Islet of Langerhans (tissue), 1 donor: ENCODE data around the gene SPAG16.

Experiments used
- FAIRE-seq: peaks from one replicate; lab custom pipeline; 2011; peaks lifted over from hg19 to GRCh38; lab: Jason Lieb, UNC

Gene SPAG16

DNA sequence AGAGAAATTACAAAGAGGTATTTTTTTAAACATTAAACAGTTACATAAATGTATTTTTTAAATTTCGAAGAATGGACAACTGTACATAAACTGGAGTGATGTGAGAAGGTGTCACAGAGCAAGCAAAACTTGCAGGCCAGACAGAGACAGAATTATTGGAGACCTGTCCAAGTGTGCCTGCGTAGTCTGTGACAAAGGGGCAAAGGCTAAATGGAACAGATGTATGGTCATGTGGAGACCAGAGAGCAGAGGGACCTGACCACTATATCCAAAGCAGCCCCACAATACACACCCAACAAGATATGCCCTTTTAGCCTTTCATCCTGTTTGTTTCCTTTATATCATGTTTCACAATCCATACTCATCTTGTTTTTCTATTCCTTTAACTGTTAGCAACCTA is 901.3 kb downstream of the SPAG16 start:
- no peak for FAIRE-seq

DNA sequence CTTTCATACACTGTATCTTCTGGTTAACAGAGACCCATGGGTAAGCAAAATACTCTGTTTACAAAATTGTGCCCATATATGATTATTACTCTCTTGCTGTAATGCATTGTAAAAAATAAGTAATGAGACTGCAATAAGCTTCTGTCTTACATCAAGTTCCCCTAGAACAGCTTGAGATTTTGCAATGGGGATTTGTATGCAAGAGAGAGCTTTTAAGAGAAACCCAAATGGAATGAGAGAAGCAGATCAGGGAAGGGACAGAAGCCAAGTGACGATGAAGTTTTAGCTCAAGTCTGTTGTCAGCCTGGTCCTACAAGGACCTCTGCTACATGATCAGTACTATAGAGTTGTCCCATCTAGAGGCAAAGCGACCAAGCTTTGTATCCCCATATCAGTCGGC is 908.4 kb downstream of the SPAG16 start:
- FAIRE-seq, result no peak

DNA sequence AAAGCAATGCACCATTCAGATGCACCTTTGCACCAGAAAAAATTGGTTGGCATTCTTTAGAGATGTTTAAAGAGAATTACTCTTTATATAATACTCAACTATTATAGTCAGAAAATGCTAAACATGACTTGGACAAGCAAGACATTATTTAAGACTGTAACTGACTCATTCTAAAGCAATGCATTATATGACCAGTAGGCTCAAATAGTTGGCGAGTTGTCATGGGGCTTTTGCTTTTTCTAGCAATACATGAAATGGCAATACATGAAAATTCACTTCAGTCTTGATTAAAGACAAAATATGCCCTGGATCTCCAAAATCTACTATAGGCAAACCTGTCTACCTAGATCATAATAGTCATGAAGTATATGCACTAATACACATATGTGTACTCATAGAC is 909.7 kb downstream of the SPAG16 start:
- no peak for FAIRE-seq

DNA sequence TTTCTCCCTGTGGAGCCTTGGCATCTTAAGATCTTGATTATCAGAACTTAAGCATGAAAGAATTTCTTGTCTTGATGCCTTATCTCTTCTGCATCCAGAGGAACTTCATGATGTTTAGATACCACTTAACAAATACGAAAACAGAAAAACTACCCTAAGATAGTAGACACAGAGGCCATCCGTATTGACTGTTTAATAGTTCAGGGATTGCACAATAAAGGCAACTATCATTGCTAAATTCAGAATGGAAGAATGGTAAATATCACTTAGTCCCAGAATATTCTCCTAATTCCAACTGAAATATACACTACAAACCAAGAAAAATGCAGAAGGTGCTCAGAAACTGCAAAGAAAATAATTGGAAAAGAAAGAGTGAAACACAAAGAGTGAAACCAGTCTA is 912.0 kb downstream of the SPAG16 start:
- FAIRE-seq, result no peak

DNA sequence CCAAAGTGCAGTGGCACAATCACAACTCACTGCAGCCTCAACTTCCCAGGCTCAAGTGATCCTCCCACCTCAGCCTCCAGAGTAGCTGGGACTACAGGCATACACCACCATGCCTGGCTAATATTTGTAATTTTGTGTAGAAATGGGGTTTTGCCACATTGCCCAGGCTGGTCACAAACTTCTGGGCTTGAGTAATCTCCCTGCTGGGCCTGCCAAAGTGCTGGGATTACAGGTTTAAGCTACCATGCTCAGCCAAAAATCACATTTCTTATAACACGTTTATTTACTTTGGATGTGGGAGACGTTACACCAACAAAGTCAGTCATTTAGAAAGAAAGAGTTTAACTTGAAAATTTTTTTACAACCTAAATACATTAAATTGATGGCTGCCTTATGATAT is 917.6 kb downstream of the SPAG16 start:
- no peak for FAIRE-seq

DNA sequence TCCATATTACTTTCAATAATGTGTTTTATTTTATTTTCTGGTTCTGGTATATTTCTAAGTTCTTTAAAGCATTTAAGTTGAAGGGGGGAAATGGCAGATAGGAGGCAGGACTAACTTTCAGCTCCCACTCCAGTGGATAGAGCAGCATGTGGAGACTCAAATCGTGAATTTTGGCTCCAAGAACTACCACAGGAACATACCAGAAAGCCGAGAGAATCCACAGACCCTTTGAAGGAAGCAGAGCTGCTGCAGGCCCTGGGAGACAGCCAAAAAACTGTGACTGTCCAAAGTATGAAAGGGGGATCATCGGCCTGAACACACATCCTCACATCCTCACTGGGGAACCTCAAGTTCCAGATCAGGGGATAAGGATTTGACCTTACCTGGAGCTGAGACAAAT is 919.0 kb downstream of the SPAG16 start:
- FAIRE-seq, result no peak

DNA sequence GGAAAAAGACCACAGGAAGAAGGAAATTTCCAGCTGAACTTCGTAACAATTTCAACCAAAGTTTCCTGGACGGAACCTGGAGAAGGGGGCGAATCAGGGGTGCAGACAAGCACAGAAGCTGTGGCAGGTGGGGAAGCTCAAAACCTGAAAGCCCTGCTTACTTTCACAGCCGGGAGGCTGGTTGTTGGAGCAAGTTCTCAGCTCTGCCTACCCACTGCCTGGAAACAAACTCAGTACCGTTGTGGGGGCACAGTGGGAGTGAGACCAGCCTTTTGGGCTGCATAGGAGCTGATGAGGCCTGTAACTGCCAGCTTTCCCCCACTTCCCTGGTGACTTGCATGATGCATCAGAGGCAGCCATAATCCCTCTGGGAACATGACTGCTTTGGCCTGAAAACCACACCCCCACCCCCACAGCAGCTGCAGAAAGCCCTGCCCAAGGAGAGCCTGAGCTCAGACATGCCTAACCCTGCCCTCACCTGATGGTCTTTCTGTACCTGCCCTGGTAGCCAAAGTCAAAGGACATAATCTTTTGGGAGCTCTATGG is 919.6 kb downstream of the SPAG16 start:
- no peak for FAIRE-seq

DNA sequence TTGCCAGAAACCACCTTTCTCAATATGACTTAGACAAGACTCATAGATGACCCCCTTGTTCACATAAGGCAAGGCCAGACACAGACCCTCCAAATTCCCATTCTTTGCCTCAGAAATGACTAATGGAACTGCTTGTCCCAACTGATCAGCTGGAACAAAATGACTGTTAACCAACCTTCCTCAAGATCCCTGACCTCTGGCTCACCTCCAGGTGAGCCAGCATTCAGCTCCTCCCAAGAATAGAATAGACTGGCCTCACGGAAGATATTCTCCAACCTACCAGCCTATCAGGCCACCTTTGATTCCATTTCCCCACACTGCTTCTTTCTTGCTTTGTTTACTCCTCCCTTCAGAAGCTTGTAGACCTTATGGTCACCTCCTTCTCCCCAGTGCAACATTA is 930.8 kb downstream of the SPAG16 start:
- FAIRE-seq, result no peak

DNA sequence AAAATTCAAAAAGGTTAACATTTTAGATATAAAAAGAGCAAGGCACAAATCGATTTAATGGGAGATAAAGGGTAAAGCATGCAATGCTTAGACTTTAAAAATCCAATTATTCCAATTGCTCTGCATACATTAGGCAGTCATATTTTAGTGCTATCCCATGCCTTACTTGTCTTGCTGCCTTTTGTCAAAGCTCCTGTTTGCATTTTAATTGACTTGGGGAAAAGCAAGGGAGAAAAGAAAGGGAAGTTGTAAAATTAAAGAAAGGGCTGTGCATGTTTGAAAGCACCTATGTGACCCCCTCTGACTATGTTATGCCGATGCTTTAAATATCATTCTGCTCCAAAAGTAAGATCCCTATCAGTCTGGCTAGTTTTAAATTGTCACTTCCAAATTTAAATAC is 932.9 kb downstream of the SPAG16 start:
- FAIRE-seq, result no peak

DNA sequence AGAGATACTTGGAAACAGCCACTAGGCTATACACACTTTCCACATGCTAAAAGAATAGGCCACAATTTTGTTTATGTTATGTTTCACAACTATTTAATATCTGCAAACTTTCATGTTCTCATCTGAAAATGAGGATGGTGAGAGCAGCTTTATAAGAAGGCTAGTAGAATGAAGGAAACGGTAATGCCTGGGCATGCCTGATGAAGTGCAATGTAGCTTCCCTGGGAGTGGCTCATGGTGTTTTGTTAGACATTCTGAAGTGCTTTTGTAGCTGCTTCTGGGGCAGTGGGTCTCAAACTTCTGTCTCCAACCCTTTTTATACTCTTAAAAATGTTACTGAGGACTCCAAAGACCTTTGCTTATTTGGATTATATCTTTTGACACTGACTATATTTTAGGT is 933.3 kb downstream of the SPAG16 start:
- FAIRE-seq, result no peak

DNA sequence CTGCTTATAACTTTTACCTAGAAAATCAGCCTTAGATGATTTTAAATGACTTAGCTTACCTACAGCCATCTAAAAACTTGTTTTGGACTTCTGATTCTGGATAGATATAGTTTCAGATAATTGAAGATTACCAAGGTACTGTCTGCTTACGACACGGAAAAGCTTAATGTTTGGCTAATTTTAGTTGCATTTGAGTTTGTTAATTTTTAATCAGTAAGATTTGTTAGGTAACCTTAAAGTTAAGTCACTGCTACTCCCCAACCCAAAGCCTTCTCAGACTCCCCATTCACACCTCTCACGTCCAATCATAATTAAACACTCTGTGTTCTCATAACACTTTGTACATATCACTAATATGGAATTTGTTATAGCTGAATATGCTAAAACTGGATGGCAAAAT is 936.0 kb downstream of the SPAG16 start:
- FAIRE-seq, result no peak

DNA sequence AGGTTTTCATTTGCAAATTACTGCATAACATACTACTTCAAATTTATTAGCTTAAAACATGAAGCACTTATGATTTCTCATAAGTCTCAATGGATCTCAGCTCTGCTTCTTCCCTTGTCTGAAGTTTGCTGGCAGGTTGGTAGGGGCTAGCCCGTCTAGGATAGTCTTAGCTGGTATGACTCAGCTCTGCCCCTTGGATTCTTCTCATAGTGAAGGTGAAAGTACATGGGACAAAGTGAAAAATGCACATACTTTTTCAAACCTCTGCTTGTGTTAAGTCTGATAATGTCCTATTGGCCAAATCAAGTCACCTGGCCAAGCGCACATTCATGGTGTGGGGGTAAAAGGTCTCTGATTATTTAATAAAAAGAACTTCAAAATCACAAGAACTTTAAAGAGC is 941.8 kb downstream of the SPAG16 start:
- no peak for FAIRE-seq

DNA sequence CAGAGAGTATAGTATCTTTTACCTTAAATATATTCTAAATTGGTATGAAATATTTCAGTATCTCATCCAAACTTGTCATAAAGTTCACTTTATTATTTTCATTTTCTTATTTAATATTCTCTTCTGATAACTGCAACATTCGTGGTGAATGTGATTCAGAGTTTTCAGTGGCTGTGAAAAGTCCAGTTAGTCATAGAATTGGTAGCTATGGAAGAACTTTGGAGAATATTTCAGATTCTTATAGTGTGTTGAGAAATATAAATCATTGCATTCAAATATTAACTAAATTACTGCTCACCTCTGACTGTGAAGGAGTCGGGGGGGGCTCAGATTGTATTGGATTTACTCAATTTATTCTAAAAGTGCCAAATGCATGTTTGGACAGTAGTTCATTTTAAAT is 948.0 kb downstream of the SPAG16 start:
- FAIRE-seq, result no peak

DNA sequence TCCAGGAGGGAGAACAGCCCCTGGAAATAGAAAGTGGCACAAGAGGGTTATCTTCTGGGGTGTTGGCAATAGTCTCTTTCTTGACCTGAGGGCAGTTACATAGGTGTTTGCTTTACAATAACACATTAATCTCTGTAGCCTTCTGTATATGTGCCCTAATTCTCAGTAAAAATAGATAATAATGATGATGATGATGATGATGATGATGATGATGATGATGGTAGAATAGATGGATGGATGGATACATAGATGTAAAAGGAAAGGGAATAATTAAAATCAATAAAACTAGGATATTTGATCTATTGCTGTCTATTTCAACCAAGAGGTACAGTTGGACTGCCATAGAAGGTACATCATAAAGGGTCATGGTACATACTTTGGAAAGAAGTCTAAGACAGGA is 948.9 kb downstream of the SPAG16 start:
- FAIRE-seq, result no peak

DNA sequence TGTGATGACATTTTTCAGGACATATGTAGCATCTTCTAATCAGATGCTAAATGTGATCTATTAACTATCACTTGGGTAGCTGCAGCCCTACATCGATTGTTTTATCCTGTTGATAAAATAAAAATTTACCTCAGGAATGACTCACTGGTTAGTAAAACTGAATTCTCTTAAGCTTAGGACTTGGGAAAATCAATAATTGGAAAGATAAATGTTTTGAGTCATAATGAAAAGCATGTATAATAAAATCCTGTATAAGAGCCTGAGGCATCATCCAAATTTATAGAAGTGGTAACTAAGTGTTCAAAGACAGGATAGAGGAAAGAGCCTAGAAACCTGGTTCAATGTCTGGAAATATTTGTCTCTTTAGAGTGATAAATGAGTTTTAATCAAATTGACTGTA is 958.5 kb downstream of the SPAG16 start:
- no peak for FAIRE-seq

DNA sequence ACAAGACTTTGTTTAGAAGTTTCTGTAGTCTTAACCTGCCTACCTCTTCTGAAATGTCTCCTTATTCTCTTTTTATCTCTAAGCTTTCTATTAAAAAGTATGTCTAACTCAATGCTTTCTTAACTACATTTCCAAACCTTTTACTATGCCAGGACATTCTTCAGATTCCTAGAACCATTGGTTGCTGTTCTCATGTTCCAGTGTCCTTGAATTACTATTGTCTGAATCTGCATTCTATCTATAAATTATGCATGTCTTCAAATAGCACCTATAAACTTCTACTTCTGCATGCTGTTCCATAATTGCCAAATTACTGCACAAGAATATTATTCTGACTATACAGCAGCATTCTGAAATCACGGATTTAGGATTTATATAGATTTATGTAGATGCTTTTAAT is 960.6 kb downstream of the SPAG16 start:
- no peak for FAIRE-seq

DNA sequence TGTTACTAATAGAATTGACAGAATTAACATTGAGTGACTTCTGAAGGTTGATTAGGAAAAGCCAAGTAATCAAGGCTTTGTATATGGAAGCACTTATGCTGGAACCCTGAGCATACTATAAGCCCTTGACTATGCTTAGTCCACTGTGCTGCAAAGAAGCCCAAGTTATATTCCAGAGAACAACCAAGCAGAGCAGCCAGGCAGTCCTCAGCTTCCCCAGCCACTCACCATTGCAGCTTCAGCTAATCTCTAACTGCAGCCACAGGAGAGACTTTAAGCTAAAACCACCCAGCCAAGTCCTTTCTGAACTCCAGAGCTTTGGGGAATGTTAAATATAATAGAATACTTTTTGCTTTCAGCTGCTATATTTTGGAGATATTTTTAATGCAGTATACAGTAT is 962.2 kb downstream of the SPAG16 start:
- FAIRE-seq, result no peak

DNA sequence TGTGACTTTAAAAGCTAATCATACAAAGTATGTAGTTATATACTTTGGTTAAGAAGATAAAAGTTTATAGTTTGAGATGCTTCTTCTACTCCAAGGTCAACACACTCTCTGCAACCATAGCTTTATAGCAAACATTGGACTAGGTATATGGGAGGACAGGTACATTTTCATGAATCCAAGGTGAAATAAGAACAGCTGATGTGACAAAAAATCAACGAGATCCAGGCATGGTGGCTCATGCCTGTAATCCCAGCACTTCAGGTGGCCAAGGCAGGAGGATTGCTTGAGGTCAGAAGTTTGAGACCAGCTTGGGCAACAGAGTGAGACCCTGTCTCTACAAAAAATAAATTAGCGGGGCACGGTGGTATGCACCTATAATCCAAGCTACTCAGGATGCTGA is 963.3 kb downstream of the SPAG16 start:
- no peak for FAIRE-seq

DNA sequence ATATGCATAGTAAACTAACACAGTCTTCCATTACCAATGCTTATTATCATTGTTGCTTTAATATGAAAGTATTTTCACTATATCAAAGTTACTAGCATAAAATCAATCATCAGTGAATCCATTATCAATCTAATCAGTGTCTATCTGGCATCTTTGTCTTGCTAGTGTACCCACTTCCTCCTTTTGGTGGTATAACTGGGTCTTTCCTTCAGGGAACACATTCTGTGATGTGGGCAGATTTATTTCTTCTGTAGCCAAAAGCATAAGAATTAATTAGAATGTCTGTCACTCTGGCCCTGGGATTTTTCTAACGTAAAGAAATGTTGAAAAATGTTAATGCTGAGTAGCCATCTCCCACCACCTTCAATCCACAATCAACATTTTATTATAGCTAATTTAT is 970.8 kb downstream of the SPAG16 start:
- FAIRE-seq, result no peak

DNA sequence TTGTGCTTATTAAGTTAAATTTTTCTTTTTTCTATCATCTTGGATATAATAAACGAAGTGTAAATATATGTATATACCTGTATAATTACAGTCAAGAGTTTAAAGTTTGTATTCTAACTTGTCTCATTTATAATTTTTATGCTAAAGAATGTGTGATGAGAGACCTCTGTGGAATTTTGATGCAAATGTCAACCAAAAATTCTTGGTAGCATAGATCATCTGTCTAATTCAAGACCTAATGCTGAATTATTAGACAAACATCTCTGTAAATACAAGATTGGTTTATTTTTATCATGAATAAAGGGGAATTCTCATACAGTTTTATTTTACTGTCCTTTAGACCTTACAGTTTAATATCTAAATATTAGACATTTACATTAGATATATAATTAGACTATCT is 977.4 kb downstream of the SPAG16 start:
- FAIRE-seq, result no peak

DNA sequence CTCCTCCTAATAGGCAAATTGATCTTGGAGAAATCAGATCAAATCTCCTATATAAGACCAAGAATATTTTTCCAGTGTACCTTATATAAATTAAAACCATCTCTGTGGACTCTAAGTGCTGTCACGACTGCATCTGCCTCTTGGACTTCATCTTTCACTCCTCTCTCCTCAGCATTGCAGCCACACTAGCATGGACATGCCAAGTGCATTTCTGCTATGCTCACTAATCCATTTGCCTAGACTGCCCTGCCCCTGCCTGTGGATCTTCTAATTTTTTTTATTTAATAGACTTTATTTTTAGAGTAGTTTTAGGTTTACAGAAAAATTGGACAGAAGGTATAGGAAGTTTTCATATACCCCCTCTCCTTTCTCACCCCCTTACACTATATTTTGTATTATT is 979.9 kb downstream of the SPAG16 start:
- FAIRE-seq, result no peak

DNA sequence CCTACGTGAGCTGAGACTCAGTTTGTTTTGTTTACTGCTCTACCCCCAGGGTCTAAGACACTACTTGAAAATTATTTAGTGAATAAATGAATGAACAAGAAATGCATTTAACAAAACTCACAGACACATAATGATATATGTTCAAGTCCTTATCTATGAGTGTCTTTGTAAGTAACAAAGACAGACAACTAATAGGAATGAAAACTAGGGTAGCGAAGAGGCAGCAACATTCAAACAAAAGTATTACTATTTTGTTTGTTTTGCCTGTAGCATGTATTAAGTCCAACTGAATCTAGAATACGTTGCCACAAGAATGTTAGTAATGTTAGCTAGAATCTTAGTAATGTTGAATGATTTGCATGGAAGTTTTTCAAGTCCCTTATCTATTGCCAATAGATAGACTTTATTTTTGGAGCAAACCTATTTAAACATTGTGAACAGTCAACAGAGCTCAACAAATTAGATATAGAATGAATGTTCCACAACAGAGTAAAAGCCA is 981.8 kb downstream of the SPAG16 start:
- FAIRE-seq, result no peak

DNA sequence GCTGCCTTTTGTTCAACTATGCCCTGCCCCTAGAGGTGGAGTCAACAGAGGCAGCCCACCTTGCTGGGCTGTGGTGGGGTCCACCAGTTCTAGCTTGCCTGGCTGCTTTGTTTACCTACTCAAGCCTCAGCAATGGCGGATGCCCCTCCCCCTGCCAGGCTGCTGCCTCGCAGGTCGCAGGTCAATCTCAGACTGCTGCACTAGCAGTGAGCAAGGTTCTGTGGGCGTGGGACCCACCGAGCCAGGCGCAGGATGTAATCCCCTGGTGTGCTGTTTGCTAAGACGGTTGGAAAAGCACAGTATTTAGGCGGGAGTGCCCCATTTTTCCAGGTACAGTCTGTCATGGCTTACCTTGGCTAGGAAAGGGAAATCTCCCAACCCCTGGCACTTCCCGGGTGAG is 993.6 kb downstream of the SPAG16 start:
- no peak for FAIRE-seq

DNA sequence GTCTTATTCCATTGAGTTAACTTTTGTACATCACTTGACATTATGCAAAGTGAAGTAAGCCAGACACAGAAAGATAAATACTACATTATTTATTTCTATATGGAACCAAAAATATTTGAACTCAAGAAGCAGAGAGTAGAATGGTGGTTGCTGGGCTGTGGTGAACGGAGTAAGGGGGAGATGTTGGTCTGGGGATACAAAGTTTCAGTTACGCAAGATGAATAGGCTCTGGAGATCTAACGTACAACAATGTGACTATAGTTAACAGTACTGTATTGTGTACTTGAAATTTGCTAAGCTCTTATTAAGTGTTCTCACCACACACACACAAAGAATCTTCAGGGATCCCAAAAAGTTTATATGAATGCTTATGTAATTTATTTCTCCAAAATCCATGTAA is 1001.7 kb downstream of the SPAG16 start:
- FAIRE-seq, result no peak

DNA sequence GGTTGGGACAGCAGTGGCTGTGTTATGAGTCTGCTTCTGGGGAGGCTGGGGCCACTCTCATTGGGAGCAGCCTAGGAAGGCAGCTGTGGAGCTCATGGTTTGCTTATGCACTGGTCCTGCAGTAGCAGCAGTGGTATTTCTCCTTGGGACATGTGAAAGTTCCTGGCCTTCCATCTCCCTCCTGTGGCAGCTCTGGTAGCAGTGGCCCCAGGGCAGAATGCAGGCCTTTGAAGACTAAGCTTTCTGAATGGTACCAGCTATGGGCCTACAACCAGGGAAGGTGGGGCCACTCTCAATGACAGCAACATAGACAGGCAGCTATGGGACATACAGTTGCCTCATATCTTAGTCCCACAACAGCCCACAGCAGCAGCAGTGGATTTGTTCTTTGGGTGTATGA is 1009.3 kb downstream of the SPAG16 start:
- FAIRE-seq, result no peak
